Astrocyte of the cerebellum (primary cell): ENCODE data around the gene JAML.

Source experiments
- DNase-seq: peaks from one replicate; pipeline ENCODE4 v3.0.0-alpha.2; 2011; ENCODE audit warnings: low read depth
- H3K4me3 ChIP-seq: 2 replicates; pipeline ENCODE4 v1.5.1; 2011; ENCODE audit warnings: mild to moderate bottlenecking, low read depth, low read length, moderate library complexity
- in situ Hi-C: cut with HindIII; loops from 2 replicates; pipeline ENCODE4 v1.10.0; 2017; ENCODE audit warnings: low sequenced_read_pairs
- TF ChIP-seq, protein P1 (sequence below): IDR thresholded peaks from 2 replicates; pipeline ENCODE4 v1.5.1; 2012; ENCODE audit warnings: low read length, low read depth, moderate library complexity, mild to moderate bottlenecking; ENCODE audit errors: missing control alignments

The JAML gene

DNA sequence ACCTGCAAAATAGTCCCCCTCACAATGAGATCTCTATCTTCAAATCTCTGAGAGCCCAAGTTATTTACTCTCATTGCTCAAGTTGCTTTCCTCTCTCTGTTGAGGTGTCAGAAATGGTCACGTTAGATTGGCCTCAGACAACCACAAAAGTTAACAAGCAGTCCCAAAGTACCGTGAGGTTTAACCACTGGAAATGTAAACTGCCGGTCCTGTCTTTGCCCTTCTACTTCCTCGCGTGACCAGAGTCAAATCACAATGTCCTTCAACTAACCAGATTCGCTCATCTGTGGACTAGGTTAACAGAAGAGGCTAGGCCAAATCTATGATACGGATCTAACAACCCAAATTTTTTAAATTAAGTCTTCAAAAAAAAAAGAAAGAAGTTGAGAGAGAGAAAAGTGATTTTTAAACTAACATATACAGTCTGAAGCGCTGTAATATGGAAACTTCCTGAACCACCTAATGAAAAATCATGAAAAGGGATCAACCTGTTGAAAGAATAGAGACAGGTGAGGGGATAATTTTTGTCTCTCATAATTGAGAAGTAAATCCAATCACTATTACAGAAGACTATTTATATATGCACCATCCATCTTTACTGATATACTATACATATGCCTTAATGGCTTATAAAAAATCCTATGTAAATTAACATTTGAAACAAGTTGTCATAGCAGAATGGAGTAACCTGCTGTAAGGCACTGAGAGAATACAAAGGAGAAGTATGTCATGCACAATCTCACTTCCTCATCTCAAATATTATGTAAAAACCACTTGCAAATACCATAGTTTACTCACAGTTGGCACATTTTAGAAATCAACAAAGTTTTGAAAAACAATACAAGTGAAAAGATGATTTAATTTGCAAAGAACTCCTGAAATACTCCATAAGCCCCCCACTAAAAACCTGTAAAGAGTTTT is 3.3 kb upstream of the JAML start:
- in situ Hi-C loops, result no loop called here
- no peak overlapping the region for H3K4me3 ChIP-seq
- DNase-seq, result no peak
- TF ChIP-seq, protein P1, sequence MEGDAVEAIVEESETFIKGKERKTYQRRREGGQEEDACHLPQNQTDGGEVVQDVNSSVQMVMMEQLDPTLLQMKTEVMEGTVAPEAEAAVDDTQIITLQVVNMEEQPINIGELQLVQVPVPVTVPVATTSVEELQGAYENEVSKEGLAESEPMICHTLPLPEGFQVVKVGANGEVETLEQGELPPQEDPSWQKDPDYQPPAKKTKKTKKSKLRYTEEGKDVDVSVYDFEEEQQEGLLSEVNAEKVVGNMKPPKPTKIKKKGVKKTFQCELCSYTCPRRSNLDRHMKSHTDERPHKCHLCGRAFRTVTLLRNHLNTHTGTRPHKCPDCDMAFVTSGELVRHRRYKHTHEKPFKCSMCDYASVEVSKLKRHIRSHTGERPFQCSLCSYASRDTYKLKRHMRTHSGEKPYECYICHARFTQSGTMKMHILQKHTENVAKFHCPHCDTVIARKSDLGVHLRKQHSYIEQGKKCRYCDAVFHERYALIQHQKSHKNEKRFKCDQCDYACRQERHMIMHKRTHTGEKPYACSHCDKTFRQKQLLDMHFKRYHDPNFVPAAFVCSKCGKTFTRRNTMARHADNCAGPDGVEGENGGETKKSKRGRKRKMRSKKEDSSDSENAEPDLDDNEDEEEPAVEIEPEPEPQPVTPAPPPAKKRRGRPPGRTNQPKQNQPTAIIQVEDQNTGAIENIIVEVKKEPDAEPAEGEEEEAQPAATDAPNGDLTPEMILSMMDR, result no peak

DNA sequence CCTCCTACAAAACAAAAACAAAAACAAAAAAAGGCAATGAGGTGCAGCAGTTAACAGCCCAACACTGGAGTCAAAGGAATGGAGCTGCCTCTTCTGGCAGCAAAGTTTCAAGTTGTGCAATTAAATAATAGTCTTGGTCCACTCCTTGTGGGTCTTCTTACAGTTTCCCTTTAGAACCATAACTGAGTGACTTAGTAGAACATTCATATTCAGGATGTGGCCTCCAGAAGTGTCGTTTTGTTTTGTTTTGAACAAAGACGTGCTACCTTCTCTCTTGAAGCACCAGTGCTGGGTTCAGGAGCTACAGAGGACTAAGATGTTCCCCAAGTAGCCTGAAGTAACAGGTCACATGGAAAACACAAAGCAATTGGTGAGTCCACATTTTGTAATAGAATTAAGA is 2.0 kb upstream of the JAML start:
- in situ Hi-C loops, result no loop called here

DNA sequence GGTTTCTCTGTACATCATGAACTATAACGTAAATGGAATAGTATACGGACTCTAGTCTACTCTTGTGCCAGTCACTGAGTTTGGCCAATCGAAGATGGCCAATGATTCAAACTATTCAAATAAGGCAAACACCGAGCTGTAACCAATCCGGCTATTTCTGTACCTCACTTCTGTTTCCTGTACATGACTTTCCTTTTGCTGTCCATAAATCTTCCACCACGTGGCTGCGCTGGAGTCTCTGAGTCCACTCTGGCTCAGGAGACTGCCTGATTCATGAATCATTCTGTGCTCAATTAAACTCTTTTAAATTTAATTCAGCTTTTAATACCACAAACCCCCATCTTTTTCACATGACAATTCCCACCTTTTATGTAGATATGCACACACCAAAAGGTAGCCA is 1.5 kb upstream of the JAML start:
- no peak for DNase-seq
- in situ Hi-C loops, result no loop called here
- H3K4me3 ChIP-seq, result no peak overlapping the region
- TF ChIP-seq, protein P1, result no peak

More for the DNA sequence above, 2.0 kb upstream of the JAML start:
- TF ChIP-seq, protein P1, result no peak
- no peak overlapping the region for H3K4me3 ChIP-seq
- DNase-seq, result no peak

DNA sequence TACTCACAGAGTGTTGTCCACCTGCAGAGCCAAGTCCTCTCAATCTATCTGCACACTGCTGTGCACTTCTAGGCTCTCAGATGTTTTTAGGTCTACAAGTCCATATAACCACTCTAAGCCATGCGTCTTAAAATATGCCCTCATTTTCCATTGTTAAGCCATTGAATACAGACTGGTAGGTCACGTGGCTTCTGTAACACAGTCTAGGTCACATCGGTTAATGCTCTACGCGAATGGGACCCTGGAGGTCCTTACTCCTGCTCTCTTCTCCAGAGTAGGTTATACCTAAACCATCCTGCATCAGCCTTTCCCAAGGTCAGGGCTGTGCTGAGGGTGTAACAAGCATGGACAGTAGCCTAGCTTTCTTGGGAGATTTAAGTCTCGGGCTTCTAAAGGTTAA is 819 bp downstream of the JAML start:
- DNase-seq, result no peak
- in situ Hi-C loops, result no loop called here
- H3K4me3 ChIP-seq, result no peak overlapping the region
- TF ChIP-seq, protein P1, result no peak

DNA sequence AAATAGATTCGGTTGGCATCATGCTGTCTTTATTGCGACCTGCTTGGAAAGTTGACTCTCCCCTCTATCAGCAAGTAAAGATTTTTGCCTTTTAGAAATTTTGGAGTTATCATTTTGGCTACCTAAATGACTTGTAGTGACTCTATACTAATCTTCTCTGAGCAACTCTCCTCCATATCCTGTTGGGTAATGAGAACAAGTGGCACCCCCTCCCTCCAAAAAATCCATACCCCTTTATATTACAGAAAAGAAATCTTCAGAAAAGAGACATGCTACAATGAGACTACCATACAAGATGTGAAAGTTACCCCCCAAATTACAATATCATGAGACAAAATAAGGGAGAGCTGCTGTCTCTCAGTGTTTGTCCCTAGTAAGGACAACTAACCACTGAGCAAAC is 1.2 kb downstream of the JAML start:
- TF ChIP-seq, protein P1, result no peak
- H3K4me3 ChIP-seq, result no peak overlapping the region
- no peak for DNase-seq
- in situ Hi-C loops, result no loop called here

DNA sequence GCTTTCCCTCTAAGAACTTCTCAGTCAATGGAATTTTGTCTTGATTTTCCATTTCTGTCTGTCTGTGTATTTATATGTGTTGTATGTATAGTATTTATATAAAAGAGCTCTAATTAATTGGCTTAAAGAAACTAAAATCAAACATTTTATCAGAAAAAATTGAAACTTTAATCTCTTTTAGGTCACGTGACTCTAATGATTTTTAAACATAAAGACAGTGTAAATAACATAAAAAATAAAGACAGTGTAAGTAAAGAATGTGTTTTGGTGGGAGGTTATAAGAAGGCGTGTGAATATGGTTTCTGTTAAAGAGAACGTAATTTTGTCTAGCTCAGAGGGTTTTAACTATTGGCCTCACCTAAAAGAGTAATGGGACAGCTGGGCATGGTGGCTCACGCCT is 2.4 kb downstream of the JAML start:
- no peak for DNase-seq
- in situ Hi-C loops, result no loop called here
- TF ChIP-seq, protein P1, result no peak
- H3K4me3 ChIP-seq, result no peak overlapping the region
